NCI-H2107 treated with DMSO at 0.1 percent for 48 hours (cell line): ENCODE data around the gene SRP68.
A peak's percentile ranks its signal among the peaks of the same experiment; 100 is the strongest.

Source experiments
- DNase-seq: peaks from one replicate; lab custom pipeline; 2025; ENCODE audit not compliant: unreplicated experiment; lab: John Stamatoyannopoulos, UW

SRP68 gene

DNA sequence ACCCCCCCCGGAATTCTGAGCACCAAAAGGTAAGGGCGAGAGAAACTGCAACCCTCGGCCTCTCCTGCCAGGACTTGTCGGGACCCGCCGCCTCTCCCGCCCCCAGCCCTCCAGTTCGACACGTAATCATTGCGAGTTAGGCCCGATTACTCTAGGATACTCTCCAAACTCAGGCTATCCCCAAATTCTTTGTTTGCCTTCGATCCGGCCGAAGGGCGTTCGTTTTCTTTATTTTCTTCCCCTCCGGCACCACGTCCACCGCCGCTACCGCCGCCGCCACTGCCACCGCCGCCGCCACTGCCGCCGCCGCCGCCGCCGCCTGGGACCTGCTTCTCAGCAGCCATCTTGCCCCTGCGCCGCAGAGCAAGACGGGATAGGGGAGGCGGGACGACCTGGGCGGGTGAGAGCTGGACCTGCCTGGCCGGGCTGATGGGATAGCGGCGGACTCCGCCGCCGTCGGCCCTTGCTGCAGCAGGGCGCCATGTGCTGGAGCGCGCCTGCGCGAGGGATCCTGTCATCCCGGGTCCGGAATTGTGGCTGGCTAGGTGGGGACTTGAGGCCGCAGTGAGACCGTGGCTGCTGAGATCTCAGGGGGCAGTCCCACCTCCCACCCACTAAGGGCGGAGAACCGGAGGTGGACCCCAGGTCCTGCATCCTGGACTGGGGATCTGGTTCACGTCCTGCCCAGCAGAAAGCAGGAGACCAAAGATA lies at the start of gene SRP68:
SRP68 (minus strand) TSS at position 370 of the 711 bp plus-strand sequence; CDS start at position 344, 26 bp downstream.
- DNase-seq, result peak; percentile 50

DNA sequence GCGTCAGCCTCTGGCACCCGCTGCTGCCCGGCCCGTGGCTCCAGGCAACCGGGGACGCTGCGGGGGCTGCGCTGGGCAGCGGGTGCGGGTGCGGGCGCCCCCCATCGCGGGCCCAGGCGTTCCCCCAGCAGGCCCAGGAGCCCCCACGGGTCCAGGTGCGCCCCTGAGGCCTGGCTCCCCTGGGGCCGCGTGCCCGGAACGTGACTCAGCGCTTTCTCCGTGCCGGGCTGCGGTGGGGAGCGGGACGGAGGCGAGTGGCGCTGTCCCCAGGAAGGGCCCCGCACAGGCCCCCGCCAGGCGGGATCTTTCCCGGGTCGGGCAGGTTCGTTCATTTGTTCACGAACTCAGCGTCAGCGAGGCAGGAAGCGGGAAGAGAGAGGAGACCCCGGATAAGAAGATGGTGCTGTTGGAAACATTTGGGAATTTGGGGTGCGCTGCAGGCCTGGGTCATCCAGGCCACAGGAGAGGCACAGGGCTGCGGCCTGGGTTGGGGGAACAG lies 49.7 kb upstream of the SRP68 start:
- no peak for DNase-seq

DNA sequence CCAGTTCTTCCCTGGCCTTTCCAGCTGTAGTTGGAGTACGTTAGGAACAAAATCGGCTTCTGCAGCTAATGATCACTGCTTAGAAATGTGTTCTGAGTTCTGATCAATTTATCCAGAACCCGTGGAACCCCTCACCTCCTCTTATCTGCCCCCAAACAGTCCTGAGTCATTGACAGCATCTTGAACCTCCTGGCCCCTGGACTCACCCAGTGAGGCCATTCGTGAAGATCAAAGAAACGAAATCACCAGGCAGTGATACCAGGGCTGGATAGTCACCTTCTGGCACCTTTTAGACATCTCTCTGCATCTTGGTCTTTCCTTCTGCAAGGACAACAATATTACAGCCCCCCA lies 48.3 kb upstream of the SRP68 start:
- no peak for DNase-seq

DNA sequence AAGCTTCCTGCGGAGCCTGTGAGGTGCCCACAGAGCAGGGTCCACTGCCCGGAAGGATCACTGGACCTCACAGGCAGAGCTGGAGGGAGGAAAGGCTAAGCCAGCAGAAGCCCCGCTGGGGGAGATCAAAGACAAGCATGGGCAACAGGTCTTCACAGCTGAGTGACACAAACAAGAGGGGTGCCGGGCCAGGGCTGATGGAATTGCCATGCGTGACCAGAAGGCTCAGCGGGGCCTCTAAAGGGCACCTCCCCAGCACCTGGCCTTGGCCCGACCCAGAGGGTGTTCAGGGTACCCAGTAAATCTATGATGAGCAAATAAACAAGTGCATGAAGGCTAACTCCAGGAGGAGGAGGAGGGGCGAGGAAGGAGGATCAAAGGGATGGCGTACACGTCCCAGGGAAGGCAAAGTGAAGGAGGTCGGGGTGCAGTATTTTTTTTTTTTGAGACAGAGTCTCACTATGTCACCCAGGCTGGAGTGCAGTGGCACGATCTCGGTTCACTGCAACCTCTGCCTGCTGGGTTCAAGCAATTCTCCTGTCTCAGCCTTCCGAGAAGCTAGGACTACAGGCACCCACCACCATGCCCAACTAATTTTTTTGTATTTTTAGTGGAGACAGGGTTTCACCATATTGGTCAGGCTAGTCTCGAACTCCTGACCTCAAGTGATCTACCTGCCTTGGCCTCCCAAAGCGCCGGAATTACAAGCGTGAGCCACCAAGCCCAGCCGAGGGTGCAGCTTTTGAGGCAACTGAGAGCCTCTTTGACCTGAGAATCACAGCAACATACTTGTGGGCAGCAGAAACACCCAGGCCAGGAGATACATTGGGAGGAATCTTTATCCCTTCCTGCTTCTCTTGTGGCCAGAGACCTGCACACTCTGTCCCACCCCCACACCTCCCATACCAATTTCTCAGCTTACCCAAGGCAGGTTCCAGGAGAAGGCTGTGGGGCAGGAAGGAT lies 47.4 kb upstream of the SRP68 start:
- no peak for DNase-seq

DNA sequence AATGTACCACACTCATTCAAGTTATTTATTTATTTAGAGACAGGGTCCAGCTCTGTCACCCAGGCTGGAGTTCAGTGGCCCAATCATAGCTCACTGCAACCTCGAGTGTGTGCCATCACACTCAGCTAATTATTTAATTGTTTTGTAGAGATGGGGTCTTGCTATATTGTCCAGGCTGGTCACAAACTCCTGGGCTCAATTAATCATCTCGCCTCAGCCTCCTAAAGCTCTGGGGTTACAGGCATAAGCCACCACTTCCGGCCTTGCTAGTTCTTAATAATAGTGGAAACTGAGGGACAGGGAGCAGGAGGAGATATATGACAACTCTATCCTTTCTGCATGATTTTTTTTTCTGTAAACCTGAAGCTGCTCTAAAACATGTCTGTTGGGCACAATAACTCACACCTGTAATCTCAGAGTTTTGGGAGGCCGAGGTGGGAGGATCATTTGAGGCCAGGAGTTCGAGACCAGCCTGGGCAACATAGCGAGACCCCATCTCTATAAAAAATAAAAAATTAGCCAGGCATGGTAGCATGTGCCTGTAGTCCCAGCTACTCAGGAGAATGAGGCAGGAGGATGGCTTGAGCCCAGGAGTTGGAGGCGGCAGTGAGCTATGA lies 42.9 kb upstream of the SRP68 start:
- no peak for DNase-seq

DNA sequence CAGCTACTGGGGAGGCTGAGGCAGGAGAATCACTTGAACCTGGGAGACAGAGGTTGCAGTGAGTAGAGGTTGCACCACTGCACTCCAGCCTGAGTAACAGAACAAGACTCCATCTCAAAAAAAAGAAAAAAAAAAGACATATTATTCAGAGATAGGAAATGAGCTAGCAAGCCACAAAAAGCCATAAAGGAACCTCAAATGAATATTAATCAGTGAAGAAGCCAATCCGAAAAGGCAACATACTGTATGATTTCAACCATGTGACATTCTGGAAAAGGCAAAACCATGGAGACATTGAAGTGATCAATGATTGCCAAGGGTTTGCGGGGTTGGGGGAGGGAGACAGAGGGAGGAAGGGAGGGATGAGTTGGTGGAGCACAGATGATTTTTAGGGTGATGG lies 39.6 kb upstream of the SRP68 start:
- DNase-seq, result no peak

DNA sequence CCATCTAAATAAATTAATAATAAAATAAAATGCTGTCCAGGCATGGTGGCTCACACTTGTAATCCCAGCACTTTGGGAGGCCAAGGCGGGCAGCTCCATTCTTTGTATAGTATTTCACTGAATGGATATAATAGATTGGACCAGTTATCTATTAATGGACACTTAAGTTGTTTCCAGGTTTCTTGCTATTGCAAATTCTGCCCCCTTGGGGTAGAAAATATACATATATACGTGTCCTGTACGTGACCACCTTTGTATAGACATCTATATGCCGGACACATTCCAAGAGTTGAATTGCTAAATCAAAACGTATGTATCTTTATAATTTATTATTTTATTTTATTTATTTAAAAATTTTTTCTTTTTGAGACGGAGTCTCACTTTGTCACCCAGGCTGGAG lies 35.2 kb upstream of the SRP68 start:
- DNase-seq, result no peak

DNA sequence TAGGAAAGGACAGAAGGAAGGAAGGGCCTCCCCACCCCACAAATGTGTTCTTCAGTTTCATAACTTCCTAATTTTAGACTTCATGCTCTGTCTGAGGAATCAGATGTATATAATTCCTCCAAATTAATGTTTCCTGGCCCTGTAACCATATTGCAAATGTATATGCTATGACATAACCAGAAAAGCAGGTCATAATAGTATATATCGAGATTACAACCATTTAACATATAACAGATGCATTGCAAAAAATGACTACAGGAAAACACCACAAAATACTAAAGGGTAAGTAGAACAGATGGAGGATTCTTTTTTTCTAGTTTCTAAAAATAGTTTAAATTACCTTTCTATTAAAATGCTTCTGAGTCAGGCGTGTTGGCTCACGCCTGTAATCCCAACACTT lies 34.4 kb upstream of the SRP68 start:
- no peak for DNase-seq

DNA sequence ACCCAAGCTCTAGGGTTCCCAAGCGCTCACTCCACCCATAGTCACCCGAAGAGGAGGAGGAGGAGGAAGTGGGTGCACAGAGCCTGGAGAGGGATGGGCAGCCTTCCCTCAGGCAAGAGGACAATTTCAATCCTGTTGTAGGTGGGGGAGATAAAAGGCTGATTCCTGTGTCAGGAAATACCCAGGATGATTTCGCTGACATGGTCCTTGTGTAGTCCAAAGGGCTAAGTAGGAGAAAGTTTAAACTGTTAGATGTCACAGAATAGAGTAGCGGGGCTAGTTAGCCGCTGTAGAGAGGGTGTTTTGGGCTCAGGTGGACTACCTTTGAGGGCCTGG lies 32.5 kb upstream of the SRP68 start:
- DNase-seq, result no peak

DNA sequence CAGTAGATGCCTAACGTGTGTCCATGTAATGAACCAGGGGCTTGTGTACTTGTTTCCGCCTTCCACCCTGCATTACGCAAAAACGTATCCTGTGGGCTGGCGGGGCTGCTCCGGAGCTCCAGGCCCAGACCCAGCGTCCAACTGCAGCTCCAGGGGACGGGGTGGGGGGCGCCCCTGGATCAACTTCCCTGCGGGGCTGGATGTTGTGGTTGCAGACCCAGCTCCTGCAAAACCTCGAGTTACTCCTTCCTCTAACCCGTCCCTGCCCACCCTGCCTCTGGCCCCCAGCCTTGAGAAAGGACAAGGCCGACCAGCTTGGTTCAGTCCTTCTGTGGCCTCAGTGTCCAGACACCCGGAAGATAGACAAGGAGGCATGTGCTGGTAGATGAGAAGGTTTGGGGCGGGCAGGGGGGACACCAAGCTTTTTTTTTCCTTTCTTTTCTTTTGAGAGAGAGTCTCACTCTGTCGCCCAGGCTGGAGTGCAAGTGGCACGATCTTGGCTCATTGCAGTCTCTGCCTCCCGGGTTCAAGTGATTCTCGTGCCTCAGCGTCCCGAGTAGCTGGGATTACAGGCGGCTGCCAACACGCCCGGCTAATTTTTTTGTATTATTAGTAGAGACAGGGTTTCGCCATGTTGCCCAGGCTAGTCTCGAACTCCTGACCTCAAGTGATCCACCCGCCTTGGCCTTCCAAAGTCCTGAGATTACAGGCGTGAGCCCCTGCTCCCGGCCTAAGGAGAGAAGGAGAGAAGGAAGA lies 32.0 kb upstream of the SRP68 start:
- no peak for DNase-seq

DNA sequence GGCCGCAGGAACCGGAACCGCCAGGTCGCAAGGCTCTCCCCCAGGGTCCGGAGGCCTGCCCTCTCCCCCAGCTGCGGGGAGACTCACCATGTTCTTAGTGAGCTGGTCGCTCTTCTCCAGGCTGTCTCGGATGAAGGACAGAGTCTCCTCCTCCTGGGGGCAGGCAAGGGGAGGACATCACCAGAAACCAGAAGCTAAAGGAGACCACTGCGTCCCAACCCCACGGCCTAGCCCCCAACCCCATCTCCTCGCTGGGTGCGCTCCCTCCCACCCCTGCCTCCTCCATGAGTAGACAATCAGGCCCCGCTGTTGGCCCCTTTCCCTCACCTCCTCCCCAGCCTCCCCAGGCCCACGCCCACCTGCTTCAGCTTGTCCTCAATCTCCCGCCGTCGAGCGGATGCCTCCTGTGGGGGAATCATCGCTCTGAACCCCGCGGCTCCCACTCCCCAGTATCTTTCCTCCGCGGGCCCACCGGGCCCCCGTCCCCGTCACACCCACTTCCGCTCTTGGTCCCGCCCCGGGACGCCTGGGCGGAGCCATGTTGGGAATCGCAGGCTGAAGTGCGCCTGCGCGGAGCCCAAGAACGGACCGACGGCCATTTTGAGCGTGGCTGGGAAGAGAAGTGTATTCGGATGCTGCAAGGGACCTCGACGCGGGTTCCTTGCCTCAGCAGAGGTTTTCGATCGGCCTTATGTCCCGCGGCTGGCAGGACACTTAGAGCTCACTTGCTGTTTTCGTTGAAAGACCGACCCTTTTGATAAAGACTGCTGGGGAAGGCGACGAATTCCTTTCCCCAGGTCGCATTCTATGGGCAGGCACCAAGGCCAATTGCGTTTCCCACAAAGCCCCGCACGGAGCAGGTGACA lies 31.2 kb upstream of the SRP68 start, which contains the start of gene EXOC7:
EXOC7 (minus strand) TSS at position 514 of the 866 bp plus-strand sequence; CDS start at position 419, 95 bp downstream.
- DNase-seq, result peak; percentile 52

DNA sequence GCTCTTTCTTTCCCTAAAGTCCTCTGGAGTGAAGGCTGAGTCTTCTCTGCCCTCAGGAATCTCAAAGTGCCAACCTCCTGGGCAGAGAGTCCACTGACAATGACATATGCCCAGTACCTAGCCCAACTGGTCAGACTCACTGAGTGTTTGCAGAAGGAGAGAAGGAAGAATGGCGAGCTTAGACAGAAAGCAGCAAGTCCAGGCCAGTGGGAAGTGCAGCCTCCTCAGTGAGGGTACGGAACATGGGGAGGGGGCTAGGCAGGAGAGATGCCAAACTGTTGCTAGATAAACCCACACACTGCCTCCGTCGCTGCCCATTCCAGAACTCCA lies 30.6 kb upstream of the SRP68 start:
- no peak for DNase-seq

DNA sequence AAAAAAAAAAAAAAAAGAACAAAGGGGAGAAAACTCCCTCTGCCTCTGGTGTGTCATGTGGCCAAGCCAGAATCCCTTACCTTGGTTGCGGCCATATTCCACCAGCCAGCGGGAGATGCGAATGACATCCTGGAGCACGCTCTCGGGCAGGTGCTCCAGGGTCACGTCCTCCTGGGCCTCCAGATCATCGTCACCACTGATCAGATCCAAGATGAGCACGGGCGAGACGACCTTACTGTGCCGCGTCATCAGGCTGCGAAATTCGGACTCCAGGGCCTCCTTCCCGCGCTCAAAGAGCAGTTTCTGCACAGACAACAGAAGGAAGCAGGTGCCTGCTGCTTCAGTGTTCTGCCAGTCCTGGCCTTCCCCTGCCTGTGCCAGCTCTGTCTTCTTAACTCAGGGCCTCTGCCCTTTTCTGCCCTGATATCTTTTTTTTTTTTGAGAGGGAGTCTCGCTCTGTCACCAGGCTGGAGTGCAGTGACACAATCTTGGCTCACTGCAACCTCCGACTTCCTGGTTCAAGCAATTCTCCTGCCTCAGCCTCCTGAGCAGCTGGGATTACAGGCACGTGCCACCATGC lies 25.5 kb upstream of the SRP68 start:
- DNase-seq, result no peak

DNA sequence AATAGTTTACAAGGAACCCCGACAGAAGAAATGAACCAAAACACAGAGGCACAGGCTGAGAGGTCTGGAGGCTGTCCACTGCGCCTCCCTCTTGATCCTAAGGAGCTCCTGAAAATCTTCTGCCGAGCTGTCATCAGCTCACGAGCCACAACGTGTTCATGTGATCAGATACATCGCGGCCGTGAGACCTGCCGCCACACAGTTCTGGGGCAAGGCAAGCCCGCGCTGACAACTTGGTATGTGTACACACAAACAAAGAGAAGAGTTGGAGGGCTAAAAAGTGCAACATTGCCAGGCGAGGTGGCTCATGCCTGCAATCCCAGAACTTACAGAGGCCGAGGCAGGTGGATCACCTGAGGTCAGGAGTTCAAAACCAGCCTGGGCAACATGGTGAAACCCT lies 23.6 kb upstream of the SRP68 start:
- no peak for DNase-seq

DNA sequence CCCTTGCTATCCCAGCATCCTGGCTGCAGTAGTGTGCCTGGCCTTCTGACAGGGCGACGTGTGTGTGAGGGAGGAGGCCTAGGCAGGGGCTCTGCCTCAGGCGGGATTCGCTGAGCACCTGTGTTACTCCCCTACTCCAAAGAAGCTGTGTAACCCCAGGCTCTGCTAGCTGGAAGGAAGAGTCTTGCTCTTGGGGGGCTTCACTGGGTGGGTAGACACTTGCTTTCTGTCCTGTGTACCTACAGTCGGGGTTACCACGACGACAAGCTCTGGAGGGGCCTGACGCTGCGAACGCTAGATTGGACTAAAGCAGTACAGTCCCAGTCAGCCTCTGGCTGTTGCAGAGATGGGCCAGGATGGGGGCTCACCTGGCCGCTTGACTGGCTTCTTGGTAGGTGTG lies 21.7 kb upstream of the SRP68 start:
- no peak for DNase-seq

DNA sequence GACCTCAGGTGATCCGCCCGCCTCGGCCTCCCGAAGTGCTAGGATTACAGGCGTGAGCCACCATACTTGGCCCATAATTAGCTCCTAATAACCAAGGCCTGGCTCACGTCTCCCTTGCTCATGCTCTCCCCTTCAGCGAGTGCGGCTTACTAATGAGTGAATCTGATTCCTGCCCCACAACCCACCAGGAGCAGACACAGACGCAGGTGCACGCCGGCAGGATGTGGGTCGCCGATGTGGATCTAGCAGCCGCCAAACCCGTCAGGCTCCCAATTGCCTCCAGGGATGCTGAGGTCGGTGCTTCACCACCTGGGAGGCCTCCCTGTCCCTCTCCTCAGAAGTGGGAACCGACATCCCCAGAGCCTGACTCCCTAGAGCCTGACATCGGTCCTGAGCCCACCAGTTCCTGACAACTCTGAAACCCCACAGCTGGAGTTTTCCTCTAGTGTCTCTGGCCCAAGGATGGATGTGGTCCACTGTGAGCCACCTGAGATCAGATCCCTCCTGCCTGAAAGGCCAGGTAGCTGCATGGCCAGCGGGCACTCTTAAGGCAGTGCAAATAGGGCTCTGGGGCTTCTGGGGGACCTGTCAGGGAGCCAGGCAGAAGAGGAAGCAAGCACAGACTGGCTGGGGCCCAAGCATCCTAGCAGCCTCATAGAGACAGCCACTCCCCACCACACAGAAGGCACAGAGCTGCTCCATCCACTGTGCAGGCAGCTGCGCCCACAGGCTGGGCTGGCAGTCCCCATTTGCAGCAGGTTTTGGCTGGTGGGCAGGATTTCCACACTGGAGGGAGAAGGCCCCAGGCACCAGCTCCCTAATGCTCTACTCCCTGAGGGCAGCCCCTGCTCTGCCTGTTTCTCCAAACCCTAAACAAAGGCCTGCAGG lies 20.5 kb upstream of the SRP68 start:
- DNase-seq, result no peak

DNA sequence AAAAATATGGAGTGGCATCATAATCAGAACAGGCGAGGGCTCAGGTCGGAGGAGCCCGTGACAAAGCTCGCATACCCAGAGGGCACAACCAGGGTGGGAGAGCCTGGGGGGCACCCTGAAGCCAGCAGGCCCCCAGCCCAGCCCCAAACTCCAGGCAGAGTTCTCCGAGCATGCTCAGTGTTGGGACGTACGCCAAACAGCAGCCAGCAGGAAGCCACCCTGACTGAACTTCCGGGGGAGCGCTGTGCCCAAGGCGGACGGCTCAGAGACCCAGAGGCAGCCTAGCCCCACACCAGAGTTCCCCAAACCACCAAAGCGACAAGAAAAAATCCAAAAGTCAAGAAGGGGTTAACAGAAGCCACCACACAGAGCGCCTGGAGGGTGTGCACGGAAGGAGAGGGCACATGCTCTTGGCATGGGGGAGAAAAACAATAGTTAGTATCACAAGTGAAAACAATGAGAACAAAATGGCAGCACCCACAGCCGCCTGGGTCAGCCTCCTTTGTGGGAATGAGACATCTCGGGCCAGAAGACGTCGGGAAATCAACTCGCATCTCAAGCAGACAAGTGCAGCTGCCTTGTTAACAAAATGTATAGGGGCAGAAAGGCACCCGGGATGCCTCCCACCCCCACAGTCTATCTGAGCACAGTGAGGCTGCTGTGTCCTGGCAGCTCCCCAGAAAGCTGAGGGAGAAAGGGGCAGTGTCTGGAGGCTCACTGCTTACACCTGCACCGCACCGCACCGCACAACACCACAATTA lies 19.4 kb upstream of the SRP68 start:
- DNase-seq, result no peak

DNA sequence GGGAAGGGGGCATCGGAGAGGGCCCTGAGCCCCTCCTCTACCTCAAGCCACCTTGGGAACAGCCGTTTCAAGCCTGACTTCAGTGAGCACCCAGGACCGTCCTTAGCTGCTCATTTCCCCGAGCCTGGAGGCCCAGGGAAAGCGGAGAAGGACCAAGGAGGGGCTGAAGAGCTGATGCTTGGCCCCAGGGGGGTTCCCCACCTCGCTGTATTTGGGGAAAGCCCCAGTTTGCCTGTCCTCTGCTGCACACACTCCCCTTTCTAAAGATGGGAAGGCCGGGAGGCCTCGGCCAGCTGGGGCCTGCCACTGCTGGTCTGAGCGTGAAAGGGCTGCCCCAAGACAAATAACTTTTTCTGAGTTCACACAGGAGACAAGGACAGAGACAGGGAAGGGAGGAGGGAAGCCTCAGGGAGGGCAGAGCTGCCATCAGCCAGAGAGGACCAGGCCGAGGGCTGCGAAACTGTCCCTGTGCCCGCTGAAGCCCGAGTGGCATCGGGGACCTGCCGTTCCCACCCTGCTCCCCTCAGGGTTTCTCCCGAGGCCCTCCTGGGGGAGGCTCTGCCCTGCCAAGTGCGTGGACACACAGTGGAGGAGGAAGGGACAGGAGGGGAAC lies 18.3 kb upstream of the SRP68 start:
- DNase-seq, result no peak
